GM13977 (cell line): ENCODE data around the gene ADCY7.

ENCODE experiments used
- DNase-seq: peaks from one replicate; pipeline ENCODE4 v3.0.0; 2012; ENCODE audit warnings: low spot score
- CTCF ChIP-seq: IDR thresholded peaks from 2 replicates; pipeline ENCODE4 v1.5.1; 2012; ENCODE audit warnings: mild to moderate bottlenecking, control low read depth; ENCODE audit not compliant: insufficient read depth; ENCODE audit errors: extremely low read depth, missing control alignments
- in situ Hi-C: fragments of 300-500 bp; cut with MboI; formaldehyde crosslinking; loops from one replicate; pipeline ENCODE4 v1.12.0; 2022; ENCODE audit warnings: low sequenced_read_pairs, low pct_unique_long_range_greater_than_20kb, mixed read lengths, inconsistent platforms; ENCODE audit not compliant: unreplicated experiment

Gene ADCY7

DNA sequence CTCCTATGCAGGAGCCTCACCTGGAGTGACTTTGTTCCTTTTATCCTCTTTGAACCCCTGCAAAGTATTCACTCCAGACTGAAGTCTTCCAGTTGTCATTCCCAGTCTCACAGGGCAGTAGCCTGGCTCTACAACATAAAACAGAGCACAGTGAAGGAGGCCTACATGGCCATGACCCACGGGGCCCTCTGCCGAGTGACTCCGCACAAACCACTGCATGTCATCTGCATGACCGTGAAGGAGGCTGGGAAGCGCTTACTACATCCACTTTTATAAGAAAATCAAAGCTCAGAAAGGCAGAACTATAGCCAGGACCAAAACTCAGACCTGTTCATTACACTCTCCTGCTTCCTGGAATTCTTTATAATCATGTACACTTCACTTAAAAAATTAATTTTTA lies 59.9 kb downstream of the ADCY7 start:
- in situ Hi-C loops = no loop called here
- no peak for DNase-seq
- TF ChIP-seq CTCF = no peak

- in situ Hi-C loops = no loop called here
- peak; percentile 34 for DNase-seq
- peak; percentile 74 for TF ChIP-seq CTCF
Observed at GRCh38 chr16:50326835-50327465, 60.6 kb downstream of the ADCY7 start.

DNA sequence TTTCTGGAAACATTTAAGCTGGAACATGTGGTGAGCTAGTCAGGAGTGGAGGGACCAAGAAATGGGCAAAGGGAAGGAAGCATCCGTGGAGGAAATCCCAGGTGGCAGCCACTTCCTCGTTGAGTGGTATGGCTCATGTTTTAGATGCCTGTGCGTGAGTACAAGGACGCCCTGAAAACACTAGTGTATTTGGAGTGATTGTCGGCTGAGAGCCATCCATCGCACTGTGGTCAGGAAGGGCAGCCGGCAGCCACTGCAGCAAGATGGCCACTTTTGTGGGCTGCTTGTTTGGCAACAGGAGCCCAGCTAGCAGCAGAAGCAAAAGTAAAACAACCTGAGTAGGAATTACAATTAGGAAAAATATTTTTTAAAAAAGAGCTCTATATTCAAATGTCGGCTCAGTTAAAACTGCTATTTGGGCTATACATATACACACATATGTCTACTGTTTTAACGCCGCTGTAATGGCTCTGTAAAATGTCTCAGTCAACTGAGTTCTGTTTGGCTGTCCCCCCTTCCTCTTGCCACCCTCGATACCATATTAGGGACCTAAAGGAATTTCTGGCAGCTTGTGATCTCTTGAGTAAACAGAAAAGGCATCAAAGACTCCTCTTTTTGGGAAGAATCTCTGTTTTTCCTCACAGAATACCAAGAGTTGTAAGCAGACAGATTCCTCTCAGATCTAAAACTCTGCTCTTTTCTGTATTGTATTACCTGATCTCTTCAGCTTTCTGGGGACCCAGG lies 63.3 kb downstream of the ADCY7 start:
- no peak for TF ChIP-seq CTCF
- in situ Hi-C loops = no loop called here
- DNase-seq = no peak

GRCh38 chr16:50331570-50331969 lies 65.2 kb downstream of the ADCY7 start:
- in situ Hi-C loops = no loop called here

GRCh38 chr16:50332599-50332998 lies 66.2 kb downstream of the ADCY7 start:
- in situ Hi-C loops = no loop called here
- no peak for DNase-seq
- TF ChIP-seq CTCF = no peak

More at GRCh38 chr16:50331570-50331969, 65.2 kb downstream of the ADCY7 start:
- no peak for DNase-seq
- TF ChIP-seq CTCF = no peak

DNA sequence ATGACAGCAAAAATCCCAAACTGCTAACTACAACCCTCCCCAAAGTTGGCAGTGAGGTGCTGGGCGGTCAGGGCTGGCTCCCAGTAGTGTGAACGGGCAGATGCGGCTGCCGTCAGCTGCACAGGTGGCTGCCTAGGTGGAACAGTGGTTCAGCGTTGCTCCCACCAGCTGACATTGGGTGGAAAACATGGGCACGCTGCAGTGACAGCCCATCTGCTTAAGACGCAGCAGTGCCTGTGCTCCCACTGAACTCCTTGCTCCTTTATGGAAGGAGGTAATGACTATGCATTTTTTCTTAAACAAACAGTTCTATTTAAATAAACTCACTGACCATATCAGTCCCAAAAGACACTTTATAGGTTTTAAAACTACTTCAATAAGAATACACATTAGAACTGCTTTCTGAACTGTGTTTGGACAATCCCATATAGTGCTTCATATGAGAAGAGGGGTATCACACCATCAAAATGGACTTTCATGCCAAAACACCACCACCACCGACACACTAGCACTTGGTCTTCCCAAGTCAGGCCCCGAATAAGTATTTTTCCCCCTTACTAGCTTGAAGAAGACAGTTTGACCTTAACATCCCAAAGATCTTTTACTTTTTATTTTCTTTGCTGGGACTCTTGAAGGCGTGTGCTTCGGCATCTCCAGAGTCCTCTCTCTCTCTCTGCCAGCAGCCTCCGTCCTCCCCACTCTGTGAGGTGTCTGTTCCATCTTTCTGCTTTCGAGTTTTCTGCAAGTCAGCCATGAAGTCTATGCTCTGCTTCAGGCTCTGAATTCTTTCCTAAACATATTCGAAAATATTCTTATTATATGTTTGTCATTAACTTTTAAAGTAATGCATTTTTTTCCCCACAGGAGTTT lies 68.0 kb downstream of the ADCY7 start:
- in situ Hi-C loops = no loop called here
- no peak for TF ChIP-seq CTCF
- no peak for DNase-seq
